Embryonic facial prominence (tissue), 1 donor: ENCODE data around the gene TMEM141.
"Not testable (repeated sequence)": the region's sequence is repeated elsewhere in the genome, so short reads cannot be mapped to it uniquely, and the experiment has no call there.

ENCODE experiments used
- DNase-seq: peaks from one replicate; pipeline ENCODE4 v3.0.0-alpha.2; 2016; ENCODE audit errors: extremely low spot score

The TMEM141 gene

GRCh38 chr9:136833381-136834048, 42.4 kb downstream of the TMEM141 start:
- not testable (repeated sequence) for DNase-seq

GRCh38 chr9:136835162-136835931, 44.2 kb downstream of the TMEM141 start:
- no peak for DNase-seq

- no peak for DNase-seq
Measured at GRCh38 chr9:136835932-136836904, 45.1 kb downstream of the TMEM141 start.

GRCh38 chr9:136837146-136837855, 46.2 kb downstream of the TMEM141 start:
- DNase-seq: no peak

- DNase-seq: not testable (repeated sequence)
Measured at GRCh38 chr9:136837856-136838277, 46.7 kb downstream of the TMEM141 start.

GRCh38 chr9:136838314-136839228, 47.4 kb downstream of the TMEM141 start:
- DNase-seq: no peak

GRCh38 chr9:136839229-136840139, 48.3 kb downstream of the TMEM141 start:
- no peak for DNase-seq

- no peak for DNase-seq
Measured at GRCh38 chr9:136840140-136840876, 49.2 kb downstream of the TMEM141 start.

- no peak for DNase-seq
Measured at GRCh38 chr9:136840877-136841645, 49.9 kb downstream of the TMEM141 start.

GRCh38 chr9:136841646-136842379, 50.7 kb downstream of the TMEM141 start:
- DNase-seq: not testable (repeated sequence)

GRCh38 chr9:136842380-136842948, 51.3 kb downstream of the TMEM141 start, which contains the start of gene AJM1:
AJM1 (plus strand) TSS chr9:136842478; CDS start chr9:136844415, 1,937 bp downstream.
- not testable (repeated sequence) for DNase-seq
